Dendritic cell treated with granulocyte-macrophage colony-stimulating factor and Interleukin-4, amounts not matched to agents 40 ng/mL and 50 ng/mL, for 4 days (primary cell): ENCODE measurements around the gene ZDHHC14.

Source experiments
- H3K27ac Mint-ChIP-seq: one replicate; pipeline ENCODE4 v1.8.0; 2022; ENCODE audit warnings: mild to moderate bottlenecking, mixed read lengths
- H3K27me3 Mint-ChIP-seq: one replicate; pipeline ENCODE4 v1.8.0; 2022; ENCODE audit warnings: mild to moderate bottlenecking, mixed read lengths
- H3K36me3 Mint-ChIP-seq: one replicate; pipeline ENCODE4 v1.8.0; 2022; ENCODE audit warnings: low read depth, mixed read lengths
- H3K4me1 Mint-ChIP-seq: one replicate; pipeline ENCODE4 v1.8.0; 2022; ENCODE audit warnings: low read depth, mixed read lengths
- H3K4me3 Mint-ChIP-seq: one replicate; pipeline ENCODE4 v1.8.0; 2022; ENCODE audit warnings: mild to moderate bottlenecking, moderate library complexity, mixed read lengths
- H3K9me3 Mint-ChIP-seq: one replicate; pipeline ENCODE4 v1.8.0; 2022; ENCODE audit warnings: mixed read lengths
- intact Hi-C: fragments of 100-400 bp; cut with micrococcal nuclease; formaldehyde crosslinking; loops from one replicate; pipeline ENCODE4 v1.15.0; 2022

ZDHHC14 gene

DNA sequence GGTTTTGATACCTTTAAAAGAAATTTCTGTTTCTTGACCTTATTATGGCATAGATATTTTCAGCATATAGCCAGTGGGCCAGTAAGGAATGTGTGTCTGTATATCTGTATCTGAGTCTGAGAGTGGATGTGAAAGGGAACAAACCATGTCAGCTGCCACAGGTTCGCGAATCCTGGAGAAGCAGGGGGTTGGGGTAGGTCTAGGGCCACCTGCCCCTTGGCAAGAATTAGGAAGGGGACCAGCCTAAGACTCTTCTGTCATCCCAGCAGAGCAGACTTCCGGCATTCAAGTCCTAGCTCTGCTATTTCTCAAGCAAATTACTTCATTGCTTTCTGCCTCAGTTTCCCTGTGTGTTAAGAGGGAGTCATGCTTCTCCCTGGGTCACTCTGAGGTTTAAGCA lies 261.7 kb downstream of the ZDHHC14 start:
- Mint-ChIP-seq H3K36me3 (no peaks in the 10 kb centered on the region), H3K4me3 (no peak overlapping the region), H3K27me3 (peaks cover 23% of the 10 kb centered on the region), H3K27ac (no peak overlapping the region), H3K9me3 (no peaks in the 10 kb centered on the region), H3K4me1 (peaks cover 22% of the 10 kb centered on the region)
- intact Hi-C loops: no loop called here

DNA sequence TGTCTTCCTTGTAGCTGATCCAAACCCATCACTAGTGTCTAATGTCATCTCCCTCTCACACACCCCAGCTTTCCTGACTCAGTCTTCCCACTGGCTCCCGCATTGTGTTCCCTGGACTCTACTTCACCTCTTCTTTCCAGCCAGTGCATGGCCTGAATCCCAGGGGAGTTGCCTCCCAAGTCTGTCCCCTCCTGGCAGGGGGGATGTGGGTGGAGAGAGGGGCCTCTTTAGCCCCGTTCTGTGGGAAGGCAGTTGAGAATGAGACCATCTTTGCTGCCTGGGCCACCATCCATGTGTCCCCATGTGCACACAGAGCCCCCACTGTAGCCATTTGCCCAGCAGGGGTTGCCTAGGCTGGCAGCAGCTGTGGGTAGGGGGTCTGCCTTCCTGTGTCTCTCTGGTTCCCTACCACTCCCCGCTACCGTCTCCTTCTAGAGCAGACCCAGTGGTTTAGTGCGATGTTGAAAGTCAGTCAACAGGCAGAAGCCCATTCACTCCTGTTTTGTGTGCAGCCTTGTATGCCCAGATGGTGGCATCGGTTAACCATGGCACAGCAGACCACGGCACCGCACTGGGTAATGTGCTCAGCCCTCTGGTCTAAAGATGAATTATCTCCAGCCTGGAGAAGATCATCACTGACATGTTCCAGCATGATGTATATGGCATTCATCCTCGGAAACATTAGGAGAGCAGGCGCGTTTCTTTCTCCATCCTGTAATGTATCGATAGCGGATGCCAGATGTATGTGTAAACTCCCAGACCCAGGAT lies 263.2 kb downstream of the ZDHHC14 start:
- Mint-ChIP-seq H3K27ac (no peak overlapping the region), H3K4me1 (peaks cover 24% of the 10 kb centered on the region), H3K36me3 (no peaks in the 10 kb centered on the region), H3K9me3 (no peaks in the 10 kb centered on the region), H3K4me3 (no peak overlapping the region), H3K27me3 (peaks cover 20% of the 10 kb centered on the region)
- intact Hi-C loops: no loop called here

DNA sequence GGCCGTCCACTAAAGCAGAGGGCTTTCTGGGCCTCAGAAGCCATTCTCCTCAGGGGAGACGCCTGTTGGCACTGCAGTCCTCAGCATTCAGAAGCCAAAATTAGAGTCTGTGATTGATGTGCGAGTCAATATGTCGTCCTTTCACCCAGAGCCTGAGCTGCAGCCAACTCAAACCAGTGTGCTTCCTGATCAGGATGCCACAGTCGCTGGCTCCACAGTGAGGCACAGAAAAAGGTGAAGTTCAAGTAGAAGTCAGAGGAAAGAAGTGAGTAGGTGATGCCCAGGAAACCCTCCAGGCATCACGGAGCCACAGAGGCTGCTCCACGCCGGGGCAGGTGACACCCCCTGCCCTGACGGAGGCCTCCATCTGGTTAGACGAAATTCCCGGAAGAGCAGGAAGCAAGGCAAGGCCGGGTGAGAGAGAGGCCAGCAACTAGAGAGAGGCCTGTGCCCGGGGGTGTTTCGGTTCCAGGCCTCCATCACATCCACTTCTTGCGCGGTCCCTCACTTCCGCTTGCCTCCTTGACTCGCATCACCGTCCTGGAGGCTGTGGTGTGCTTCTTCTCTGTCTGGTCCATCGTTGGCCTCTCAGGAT lies 264.3 kb downstream of the ZDHHC14 start:
- no peak overlapping the region for H3K4me3 Mint-ChIP-seq
- no peaks in the 10 kb centered on the region for H3K36me3 Mint-ChIP-seq
- H3K9me3 Mint-ChIP-seq: no peaks in the 10 kb centered on the region
- intact Hi-C loops: no loop called here
- H3K4me1 Mint-ChIP-seq: peaks cover 24% of the 10 kb centered on the region
- H3K27ac Mint-ChIP-seq: no peak overlapping the region
- peaks cover 17% of the 10 kb centered on the region for H3K27me3 Mint-ChIP-seq

DNA sequence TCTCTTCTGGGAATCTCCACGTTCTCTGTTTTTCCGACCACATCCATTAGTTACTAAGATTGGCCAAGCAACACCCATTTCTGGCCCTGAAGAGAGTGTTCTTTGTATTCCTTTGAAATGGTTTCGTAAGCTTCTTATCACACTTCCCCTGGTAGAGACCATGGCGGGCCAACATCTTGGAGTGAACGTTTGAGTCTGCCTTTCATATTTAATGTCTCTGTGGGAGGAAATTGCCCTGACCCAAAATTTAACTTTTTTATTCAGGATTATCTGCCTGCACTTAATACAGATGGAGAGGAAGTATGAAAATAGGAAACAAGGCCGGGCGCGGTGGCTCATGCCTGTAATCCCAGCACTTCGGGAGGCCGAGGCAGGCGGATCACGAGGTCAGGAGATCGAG lies 265.0 kb downstream of the ZDHHC14 start:
- Mint-ChIP-seq H3K9me3 (no peaks in the 10 kb centered on the region), H3K27me3 (peaks cover 15% of the 10 kb centered on the region), H3K36me3 (no peaks in the 10 kb centered on the region), H3K4me3 (no peak overlapping the region), H3K4me1 (peaks cover 24% of the 10 kb centered on the region), H3K27ac (no peak overlapping the region)
- intact Hi-C loops: no loop called here

DNA sequence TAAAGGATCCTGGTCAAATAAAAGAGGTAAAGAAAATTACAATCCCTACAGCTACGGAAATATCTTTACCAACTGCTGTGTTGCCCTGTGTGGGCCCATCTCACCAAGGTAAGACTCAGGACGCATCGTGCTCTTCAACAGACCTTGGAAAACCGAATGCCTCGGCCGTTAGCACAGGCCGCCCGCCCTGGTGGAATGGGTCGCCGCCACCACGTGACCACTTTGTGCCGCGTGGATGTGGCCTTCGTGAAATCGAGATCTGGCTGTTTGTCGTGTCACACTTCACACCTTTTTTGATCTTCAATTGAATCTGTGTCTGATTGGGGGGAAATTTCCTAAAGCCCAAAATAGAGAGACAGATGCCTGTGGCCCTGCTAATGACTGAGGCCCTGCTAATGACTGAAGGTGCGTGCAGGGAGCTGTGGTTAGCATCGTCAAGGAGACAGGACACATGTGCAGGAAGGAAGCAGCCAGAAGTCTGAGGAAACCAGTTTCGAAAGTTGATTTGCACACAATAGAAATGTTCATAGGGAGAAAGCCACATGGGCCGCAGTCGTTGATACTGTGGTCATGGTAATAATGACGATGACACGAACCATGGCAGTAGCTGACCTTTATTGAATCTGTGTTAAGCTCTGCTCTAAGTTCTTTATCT lies 266.4 kb downstream of the ZDHHC14 start:
- Mint-ChIP-seq H3K4me3 (no peak overlapping the region), H3K9me3 (no peaks in the 10 kb centered on the region), H3K27ac (no peak overlapping the region), H3K4me1 (peaks cover 24% of the 10 kb centered on the region), H3K27me3 (peaks cover 15% of the 10 kb centered on the region), H3K36me3 (no peaks in the 10 kb centered on the region)
- intact Hi-C loops: no loop called here

DNA sequence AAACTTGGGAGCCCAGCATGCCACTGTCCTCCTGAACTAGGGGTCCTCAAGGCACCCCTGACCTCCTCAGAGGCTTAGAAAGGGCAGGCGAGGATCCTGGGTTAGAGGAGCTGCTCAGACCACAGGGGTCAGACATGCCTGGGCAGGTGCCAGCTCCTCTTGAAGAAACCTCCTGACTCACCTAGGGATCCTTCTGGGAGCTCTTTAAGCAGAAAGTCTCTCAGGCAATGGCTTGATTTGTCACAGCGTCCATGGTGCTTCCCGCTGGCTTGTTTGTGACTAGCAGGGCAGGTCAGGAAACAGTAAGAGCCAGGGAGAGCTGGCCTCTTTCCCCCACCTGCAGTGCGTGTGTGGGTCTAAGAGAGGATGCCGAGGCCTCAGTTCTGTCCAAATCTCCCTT lies 267.6 kb downstream of the ZDHHC14 start:
- Mint-ChIP-seq H3K4me3 (no peak overlapping the region), H3K27ac (no peak overlapping the region)

DNA sequence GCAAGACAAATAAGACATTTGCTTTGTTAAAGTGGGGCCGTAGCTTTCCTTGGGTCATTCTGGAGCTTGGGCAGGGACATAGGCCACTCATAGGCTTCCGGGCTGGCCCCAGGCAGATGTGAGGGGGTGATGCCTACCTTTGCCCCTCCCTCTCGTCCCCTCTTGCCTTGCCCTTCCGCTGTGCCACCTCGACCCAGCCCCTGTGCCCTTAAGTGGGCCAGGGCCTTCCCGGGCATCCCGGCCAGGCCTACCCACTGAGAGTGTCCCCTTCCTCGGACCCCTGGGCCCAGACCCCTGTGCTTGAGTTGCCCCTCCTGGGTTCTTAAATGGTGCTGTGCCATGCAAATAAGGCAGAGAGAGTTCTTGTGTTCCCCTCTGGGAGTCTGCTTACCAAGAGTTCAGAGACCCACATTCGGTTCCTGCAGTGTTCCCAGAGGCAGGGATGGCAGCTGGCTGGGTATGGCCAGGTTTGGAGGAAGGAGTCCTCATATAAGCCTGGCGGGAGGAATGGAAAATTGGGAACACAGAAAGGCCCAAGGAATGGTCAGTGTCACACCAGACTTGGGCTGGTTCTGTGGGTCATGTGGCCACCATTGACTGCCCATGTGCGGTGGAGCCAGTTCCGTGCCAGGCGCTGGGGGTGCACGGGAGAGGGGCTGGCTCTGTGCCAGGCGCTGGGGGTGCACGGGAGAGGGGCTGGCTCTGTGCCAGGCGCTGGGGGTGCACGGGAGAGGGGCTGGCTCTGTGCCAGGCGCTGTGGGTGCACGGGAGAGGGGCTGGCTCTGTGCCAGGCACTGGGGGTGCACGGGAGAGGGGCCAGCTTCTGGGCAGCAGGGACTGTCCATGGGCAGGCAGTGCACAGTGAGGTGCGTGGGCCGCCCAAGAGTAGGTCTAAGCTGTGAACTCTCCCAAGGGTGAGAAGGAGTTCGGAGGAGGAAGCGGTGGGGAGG lies 268.6 kb downstream of the ZDHHC14 start:
- H3K36me3 Mint-ChIP-seq: no peaks in the 10 kb centered on the region
- H3K9me3 Mint-ChIP-seq: no peaks in the 10 kb centered on the region
- no peak overlapping the region for H3K4me3 Mint-ChIP-seq
- no peak overlapping the region for H3K27ac Mint-ChIP-seq
- H3K4me1 Mint-ChIP-seq: peaks cover 24% of the 10 kb centered on the region
- H3K27me3 Mint-ChIP-seq: peaks cover 11% of the 10 kb centered on the region
- intact Hi-C loops: no loop called here

More for the DNA sequence above, 267.6 kb downstream of the ZDHHC14 start:
- H3K9me3 Mint-ChIP-seq: no peaks in the 10 kb centered on the region
- peaks cover 24% of the 10 kb centered on the region for H3K4me1 Mint-ChIP-seq
- intact Hi-C loops: no loop called here
- H3K36me3 Mint-ChIP-seq: no peaks in the 10 kb centered on the region
- H3K27me3 Mint-ChIP-seq: peaks cover 15% of the 10 kb centered on the region

DNA sequence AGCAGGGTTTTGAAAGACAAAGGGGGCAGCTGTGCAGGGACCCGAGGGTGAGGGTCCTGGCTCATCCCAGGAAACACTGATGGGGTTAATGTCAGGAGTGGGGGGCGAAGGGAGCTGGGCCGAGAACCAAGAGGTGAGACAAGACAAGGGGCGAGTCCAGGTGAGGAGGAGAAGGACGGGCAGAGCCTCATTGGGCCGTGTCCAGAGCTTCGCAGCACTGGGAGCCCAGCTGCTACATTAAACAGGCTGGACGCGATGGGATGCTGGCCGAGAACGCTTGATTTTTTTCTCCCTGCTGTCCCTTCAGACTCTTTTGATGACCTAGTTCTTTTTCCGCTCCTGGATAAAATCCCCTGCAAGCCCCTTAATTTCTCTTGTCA lies 269.3 kb downstream of the ZDHHC14 start:
- Mint-ChIP-seq H3K4me3 (no peak overlapping the region), H3K27ac (no peak overlapping the region), H3K9me3 (no peaks in the 10 kb centered on the region), H3K4me1 (peaks cover 18% of the 10 kb centered on the region), H3K36me3 (no peaks in the 10 kb centered on the region), H3K27me3 (peaks cover 7% of the 10 kb centered on the region)
- intact Hi-C loops: no loop called here

DNA sequence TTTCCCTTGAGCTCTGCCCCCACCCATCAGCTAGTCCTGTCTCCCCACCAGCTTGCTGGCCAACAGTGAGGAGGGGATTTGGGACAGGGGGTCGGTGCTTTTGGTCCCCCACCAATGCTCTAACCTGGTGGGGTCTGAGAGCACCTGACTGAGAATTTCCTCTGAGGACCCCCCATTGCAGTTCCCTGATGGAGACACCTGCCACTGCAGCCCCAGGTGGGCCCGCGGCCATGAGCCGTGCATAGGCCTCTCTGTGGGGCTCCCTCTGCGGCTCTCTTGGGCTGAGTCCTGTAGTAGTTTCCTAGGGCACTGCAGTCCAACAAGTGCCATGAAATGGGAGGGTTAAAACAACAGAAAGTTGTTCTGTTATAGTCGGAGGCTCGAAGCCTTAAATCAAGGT lies 269.8 kb downstream of the ZDHHC14 start:
- Mint-ChIP-seq H3K27ac (no peak overlapping the region), H3K4me1 (peaks cover 13% of the 10 kb centered on the region), H3K36me3 (no peaks in the 10 kb centered on the region), H3K4me3 (no peak overlapping the region), H3K27me3 (peaks cover 1% of the 10 kb centered on the region), H3K9me3 (no peaks in the 10 kb centered on the region)
- intact Hi-C loops: no loop called here

DNA sequence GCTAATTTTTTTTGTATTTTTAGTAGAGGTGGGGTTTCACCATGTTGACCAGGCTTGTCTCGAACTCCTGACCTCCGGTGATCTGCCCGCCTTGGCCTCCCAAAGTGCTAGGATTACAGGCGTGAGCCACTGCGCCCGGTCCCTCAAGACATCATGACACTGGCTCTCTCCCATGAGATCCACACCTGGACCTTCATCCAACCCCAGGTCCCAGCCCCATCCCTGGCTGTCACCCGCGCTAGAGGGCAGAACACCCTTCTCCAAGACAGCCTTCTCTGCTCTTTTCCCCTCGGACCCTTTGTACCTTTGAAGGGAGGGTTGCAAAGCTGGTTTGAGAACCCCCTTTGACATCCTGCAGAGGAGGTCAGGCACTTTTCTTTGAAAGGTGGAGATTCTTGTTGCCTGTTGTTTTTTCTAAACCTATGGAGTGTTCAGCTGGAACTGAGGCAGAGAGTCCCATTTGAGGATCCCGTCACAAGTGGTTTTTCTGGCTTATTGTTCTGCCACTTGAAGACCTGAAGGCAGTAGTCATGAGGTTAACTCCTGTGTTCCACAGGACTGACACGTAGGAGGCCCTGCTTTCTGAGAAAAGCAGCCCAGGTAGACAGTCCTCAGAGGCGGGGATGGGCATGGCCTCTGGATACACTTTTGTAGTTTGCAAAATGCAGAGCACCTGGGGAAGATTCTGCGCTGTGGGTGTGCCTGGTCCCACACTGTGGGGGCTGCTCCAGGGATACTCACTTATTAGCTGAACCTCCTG lies 270.9 kb downstream of the ZDHHC14 start:
- intact Hi-C loops: no loop called here
- H3K27ac Mint-ChIP-seq: no peak overlapping the region
- H3K27me3 Mint-ChIP-seq: no peaks in the 10 kb centered on the region
- no peaks in the 10 kb centered on the region for H3K36me3 Mint-ChIP-seq
- no peaks in the 10 kb centered on the region for H3K9me3 Mint-ChIP-seq
- H3K4me1 Mint-ChIP-seq: peaks cover 7% of the 10 kb centered on the region
- H3K4me3 Mint-ChIP-seq: no peak overlapping the region

DNA sequence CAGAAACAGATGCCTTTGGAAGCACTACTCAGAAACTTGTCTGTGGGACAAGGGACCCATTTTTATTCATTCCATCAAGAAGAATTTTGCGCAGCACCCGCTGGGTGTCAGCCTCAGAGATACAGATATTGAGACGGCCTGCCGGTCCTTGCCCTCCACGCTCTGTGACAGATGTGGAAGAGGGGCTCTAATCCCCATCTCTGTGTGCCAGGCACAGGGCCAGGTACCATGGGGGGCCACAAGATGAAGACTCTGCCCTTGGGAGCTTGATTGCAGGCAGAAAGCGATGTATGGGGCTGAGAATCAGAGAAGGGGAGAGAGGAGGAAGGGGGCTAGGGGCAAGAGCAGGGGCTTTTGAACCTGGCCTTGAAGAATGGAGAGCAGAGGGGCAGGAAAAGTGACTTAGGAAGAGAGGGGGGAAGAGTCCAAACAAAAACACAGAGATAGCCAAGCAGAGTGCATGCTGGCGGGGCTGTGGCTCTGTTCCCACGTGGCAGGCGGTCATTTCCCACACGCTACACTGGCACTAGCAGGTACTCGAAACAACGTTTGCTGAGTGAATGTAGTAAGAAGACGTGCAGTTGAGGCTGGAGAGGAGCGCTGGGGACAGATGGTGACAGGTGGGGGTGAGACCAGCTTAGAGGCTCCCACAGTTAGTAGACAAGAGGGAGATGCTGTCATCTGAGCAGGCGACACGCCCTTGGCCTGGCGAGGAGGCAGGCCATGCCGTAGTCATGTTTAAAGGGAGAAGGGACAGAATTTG lies 271.8 kb downstream of the ZDHHC14 start:
- Mint-ChIP-seq H3K27me3 (no peaks in the 10 kb centered on the region), H3K4me1 (peaks cover 1% of the 10 kb centered on the region), H3K9me3 (no peaks in the 10 kb centered on the region), H3K4me3 (no peak overlapping the region), H3K27ac (no peak overlapping the region), H3K36me3 (no peaks in the 10 kb centered on the region)
- intact Hi-C loops: no loop called here

DNA sequence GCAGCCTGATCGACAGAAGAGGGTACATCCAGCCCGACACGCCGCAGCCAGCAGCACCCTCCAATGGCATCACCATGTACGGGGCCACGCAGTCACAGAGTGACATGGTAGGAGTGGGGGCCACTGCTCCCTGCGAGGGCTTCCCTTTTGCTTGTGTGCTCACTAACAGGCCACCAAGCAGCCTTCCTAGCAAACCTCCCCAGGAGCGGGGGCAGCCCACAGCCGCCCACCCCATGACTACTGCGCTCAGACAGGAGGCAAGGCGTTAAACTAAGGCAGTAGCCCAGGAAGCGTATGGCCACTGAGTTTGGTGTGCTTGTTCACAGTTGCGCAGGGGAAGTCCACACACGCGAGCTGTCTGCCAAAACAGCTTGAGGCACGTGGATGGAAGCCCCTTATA lies 272.5 kb downstream of the ZDHHC14 start:
- intact Hi-C loops: no loop called here
- H3K27ac Mint-ChIP-seq: no peak overlapping the region
- H3K27me3 Mint-ChIP-seq: no peaks in the 10 kb centered on the region
- H3K4me3 Mint-ChIP-seq: no peak overlapping the region
- H3K9me3 Mint-ChIP-seq: no peaks in the 10 kb centered on the region
- H3K4me1 Mint-ChIP-seq: no peaks in the 10 kb centered on the region
- H3K36me3 Mint-ChIP-seq: no peaks in the 10 kb centered on the region

DNA sequence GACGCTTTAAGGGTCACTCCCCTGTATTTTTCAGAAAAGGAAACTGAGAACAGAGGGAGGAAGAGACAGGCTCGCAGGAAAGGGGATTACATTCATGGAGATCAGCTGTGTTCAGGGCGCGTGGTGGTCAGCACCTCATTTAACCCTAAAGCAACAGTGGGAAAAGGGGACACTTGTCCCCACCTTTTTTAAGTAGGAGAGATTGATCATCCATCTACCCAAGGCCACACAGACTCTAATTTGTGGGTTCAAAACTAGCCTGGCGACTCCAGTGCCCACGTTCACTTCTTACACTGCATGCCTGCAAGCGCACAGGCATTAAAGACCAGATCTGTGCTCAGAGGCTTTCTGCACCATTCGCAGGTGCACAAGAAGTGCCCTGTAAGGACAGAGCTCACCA lies 274.1 kb downstream of the ZDHHC14 start:
- Mint-ChIP-seq H3K9me3 (no peaks in the 10 kb centered on the region), H3K36me3 (no peaks in the 10 kb centered on the region), H3K27ac (no peak overlapping the region), H3K4me3 (no peak overlapping the region), H3K27me3 (no peaks in the 10 kb centered on the region), H3K4me1 (no peaks in the 10 kb centered on the region)
- intact Hi-C loops: no loop called here
